Germinal center (tissue), 1 donor: ENCODE data around the gene ZNF821.
"Not testable (repeated sequence)": the region's sequence is repeated elsewhere in the genome, so short reads cannot be mapped to it uniquely, and the experiment has no call there.

Source experiments
- DNase-seq: peaks from one replicate; pipeline ENCODE4 v3.0.0; 2012; ENCODE audit warnings: mixed read lengths, low spot score

The ZNF821 gene

GRCh38 chr16:71902656-71903365 is 18.8 kb upstream of the ZNF821 start:
- no peak for DNase-seq

- DNase-seq, result no peak
Measured at GRCh38 chr16:71899171-71899570, 15.2 kb upstream of the ZNF821 start.

GRCh38 chr16:71896764-71897368 is 12.9 kb upstream of the ZNF821 start:
- DNase-seq, result no peak

- DNase-seq, result peak; percentile 38
Measured at GRCh38 chr16:71895679-71896365, 11.8 kb upstream of the ZNF821 start.

- peak; percentile 98 for DNase-seq
Measured at GRCh38 chr16:71894921-71895678, 11.1 kb upstream of the ZNF821 start, which contains the start of gene IST1. TSS of gene IST1 (plus strand) at chr16:71895531. CDS start at chr16:71915641, 20,110 bp downstream.

GRCh38 chr16:71894229-71894920 is 10.4 kb upstream of the ZNF821 start:
- DNase-seq, result no peak

- DNase-seq, result no peak
Measured at GRCh38 chr16:71893888-71894228, 9.9 kb upstream of the ZNF821 start.

- DNase-seq, result no peak
Measured at GRCh38 chr16:71889147-71889546, 5.2 kb upstream of the ZNF821 start.

- peak; percentile 57 for DNase-seq
Measured at GRCh38 chr16:71885261-71885650, 1.3 kb upstream of the ZNF821 start.

- DNase-seq, result peak; percentile 57
Measured at GRCh38 chr16:71883168-71883848, 674 bp downstream of the ZNF821 start.

GRCh38 chr16:71882505-71883167 is 1.3 kb downstream of the ZNF821 start:
- peak; percentile 75 for DNase-seq

- DNase-seq, result no peak
Measured at GRCh38 chr16:71880176-71880575, 3.8 kb downstream of the ZNF821 start.

- no peak for DNase-seq
Measured at GRCh38 chr16:71878911-71879310, 5.1 kb downstream of the ZNF821 start.

- no peak for DNase-seq
Measured at GRCh38 chr16:71873199-71873598, 10.8 kb downstream of the ZNF821 start.

- no peak for DNase-seq
Measured at GRCh38 chr16:71870818-71871217, 13.2 kb downstream of the ZNF821 start.

- DNase-seq, result no peak
Measured at GRCh38 chr16:71869089-71869488, 14.9 kb downstream of the ZNF821 start.

GRCh38 chr16:71867939-71868338 is 16.0 kb downstream of the ZNF821 start:
- no peak for DNase-seq

GRCh38 chr16:71867175-71867574 is 16.8 kb downstream of the ZNF821 start:
- DNase-seq, result not testable (repeated sequence)

- no peak for DNase-seq
Measured at GRCh38 chr16:71865173-71865863, 18.7 kb downstream of the ZNF821 start.

- no peak for DNase-seq
Measured at GRCh38 chr16:71863995-71864394, 20.0 kb downstream of the ZNF821 start.
